ENCODE results near the gene GPR173. TPM values are rescaled to one million over a fixed set of nuclear protein-coding genes. Genes with fewer than 3 reads are reported as not detected.

GPR173 gene
- total RNA-seq, 1 donor from 2014 or later = 1.4 TPM

GRCh38 chrX:53071064-53071463 is 22.5 kb downstream of the GPR173 start:
- DNase-seq (ENCODE audit: low read depth in 2 of 2) = no peak

GRCh38 chrX:53071604-53072417 is 23.2 kb downstream of the GPR173 start:
- peak; percentile 61 to 77 for DNase-seq (ENCODE audit: low read depth in 2 of 2)

GRCh38 chrX:53072418-53073114 is 24.0 kb downstream of the GPR173 start:
- no peak for DNase-seq (ENCODE audit: low read depth in 2 of 2)

DNA sequence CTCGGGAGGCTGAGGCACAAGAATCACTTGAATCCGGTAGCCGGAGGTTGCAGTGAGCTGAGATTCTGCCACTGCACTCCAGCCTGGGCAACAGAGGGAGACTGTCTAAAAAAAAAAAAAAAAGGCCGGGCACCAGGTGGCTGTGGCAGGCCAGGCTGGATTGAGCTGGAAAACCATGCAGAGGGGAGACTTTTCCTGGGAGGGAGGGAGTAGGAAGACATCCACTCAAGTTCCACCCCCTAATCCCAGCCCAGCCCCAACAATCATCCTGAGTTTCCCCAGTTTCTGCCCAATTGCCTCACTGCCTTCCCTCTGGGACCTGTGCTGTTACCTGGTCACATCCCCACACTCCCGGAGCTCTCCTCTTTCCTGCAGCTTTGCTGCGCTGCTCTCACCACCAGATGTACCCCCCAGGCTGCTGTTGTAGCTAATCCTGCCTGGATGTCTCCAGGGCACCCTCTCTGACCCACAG is 24.6 kb downstream of the GPR173 start:
- no peak for DNase-seq (ENCODE audit: low read depth in 2 of 2)

GRCh38 chrX:53075011-53075410 is 26.4 kb downstream of the GPR173 start:
- no peak for DNase-seq (ENCODE audit: low read depth in 2 of 2)

GRCh38 chrX:53076671-53077070 is 28.1 kb downstream of the GPR173 start:
- no peak for DNase-seq (ENCODE audit: low read depth in 2 of 2)

DNA sequence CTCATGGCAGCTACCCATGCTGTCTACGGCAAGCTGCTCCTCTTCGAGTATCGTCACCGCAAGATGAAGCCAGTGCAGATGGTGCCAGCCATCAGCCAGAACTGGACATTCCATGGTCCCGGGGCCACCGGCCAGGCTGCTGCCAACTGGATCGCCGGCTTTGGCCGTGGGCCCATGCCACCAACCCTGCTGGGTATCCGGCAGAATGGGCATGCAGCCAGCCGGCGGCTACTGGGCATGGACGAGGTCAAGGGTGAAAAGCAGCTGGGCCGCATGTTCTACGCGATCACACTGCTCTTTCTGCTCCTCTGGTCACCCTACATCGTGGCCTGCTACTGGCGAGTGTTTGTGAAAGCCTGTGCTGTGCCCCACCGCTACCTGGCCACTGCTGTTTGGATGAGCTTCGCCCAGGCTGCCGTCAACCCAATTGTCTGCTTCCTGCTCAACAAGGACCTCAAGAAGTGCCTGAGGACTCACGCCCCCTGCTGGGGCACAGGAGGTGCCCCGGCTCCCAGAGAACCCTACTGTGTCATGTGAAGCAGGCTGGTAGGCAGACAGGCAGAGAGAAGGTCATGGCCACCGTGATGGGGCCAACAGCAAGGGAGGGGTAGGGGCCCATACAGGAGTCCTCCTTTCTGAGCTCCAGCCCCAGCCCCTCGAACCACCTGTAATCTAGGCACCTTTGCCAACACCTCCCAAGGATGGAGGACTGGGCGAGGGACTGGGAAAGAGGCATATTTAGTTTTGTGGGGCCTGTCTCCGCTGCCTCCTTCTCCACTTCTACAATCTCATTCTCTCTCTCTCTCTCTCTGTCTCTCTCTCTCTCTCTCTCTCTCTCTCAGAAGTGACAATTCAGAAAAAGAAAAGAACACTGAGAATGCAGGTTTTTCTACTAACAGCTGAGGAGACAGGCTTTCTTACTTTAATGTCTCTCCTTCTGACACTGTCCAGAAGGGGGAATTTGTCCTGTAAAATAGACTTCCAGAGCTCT is 28.9 kb downstream of the GPR173 start:
- no peak for DNase-seq (ENCODE audit: low read depth in 2 of 2)

GRCh38 chrX:53078943-53079342 is 30.4 kb downstream of the GPR173 start:
- no peak for DNase-seq (ENCODE audit: low read depth in 2 of 2)

DNA sequence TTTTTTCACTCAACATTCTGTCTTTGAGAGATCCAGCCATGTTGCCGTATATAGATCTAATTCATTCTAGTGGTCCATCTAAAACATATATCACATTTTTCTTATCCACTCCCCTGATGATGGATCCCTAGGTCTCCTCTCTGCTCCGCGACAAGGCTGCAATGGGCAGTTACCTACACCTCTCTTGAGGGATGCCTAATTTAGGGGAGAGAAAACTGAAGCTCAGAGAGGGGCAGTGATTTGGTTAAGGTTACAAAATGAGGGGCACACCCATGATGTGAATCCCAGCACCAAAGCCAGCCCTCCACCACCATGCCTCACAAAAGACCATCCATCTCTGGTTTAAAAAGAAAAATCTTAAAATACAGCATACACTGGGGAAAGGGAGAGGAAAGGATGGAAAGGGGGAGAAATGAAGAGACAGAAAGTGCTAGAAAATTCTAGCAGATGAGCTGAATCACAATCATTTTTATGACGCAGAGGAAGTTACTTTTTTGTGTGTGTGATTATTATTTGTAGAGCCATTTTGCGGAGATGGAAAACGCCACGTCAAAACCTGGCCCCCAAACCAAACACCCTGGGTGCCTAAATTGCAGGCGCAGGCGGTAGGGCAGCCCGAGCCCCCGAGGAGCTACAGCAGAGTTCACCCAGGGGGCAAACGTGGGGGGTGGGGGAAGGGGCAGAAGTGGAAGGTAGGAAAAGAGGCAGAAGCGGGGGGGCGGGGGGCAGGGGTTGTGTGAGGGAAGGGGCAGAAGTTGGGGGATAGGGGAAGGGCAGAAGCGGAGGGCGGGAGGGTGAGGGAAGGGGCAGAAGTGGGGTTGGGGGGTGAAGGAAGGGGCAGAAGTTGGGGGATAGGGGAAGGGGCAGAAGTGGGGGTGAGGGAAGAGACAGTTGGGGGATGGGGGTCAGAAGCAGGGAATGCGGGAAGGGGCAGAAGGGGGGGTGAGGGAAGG is 32.3 kb downstream of the GPR173 start:
- DNase-seq (ENCODE audit: low read depth in 2 of 2) = peak; percentile 18 to 40

- DNase-seq (ENCODE audit: low read depth in 2 of 2) = peak; percentile 96 to 98
Measured at GRCh38 chrX:53081925-53082772, 33.6 kb downstream of the GPR173 start, which contains the start of gene TSPYL2. Gene TSPYL2 (plus strand): TSS chrX:53082367. CDS start chrX:53082499, 132 bp downstream.

DNA sequence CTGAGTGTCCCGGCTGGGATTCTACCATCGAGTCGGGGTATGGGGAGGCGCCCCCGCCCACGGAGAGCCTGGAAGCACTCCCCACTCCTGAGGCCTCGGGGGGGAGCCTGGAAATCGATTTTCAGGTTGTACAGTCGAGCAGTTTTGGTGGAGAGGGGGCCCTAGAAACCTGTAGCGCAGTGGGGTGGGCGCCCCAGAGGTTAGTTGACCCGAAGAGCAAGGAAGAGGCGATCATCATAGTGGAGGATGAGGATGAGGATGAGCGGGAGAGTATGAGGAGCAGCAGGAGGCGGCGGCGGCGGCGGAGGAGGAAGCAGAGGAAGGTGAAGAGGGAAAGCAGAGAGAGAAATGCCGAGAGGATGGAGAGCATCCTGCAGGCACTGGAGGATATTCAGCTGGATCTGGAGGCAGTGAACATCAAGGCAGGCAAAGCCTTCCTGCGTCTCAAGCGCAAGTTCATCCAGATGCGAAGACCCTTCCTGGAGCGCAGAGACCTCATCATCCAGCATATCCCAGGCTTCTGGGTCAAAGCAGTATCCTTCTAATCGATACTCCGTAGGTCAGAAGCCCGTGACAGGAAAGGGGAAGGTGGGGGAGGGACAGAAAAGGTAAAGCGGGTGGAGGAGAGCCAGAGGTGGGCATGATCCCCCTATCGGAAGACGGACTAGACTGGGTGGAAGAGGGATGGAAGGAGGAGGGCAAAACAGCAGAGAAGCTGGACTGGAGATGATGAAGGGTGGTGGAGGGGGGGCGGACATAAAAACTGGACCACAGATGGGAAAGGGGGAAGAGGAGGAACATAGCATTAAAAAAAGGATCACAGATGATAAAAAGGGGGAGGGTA is 34.4 kb downstream of the GPR173 start:
- no peak for DNase-seq (ENCODE audit: low read depth in 2 of 2)

DNA sequence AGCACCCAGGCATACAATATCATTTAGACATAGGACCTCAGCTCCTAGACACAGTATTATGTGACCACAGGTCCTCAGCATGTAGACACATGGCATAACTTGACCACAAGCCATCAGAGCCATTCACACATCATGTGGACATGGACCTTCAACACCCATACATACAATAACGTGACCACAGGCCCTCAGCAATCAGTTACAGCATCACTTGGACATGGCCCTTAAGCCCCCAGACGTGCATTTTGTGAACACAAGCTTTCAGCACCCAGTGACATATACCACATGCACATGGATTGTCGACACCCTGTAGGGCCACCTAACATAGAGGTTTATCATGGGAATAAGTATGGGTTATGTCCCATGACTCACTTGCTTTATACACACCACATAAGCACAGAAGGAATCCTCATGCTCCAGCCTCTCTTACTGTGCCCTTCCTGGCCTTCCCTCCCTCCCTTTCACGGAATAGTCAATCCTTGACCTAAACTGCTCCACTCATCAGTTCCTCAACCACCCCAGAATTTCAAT is 35.5 kb downstream of the GPR173 start:
- DNase-seq (ENCODE audit: low read depth in 2 of 2) = no peak

GRCh38 chrX:53084863-53085262 is 36.3 kb downstream of the GPR173 start:
- DNase-seq (ENCODE audit: low read depth in 2 of 2) = no peak

GRCh38 chrX:53085661-53086229 is 37.2 kb downstream of the GPR173 start:
- DNase-seq (ENCODE audit: low read depth in 2 of 2) = no peak

DNA sequence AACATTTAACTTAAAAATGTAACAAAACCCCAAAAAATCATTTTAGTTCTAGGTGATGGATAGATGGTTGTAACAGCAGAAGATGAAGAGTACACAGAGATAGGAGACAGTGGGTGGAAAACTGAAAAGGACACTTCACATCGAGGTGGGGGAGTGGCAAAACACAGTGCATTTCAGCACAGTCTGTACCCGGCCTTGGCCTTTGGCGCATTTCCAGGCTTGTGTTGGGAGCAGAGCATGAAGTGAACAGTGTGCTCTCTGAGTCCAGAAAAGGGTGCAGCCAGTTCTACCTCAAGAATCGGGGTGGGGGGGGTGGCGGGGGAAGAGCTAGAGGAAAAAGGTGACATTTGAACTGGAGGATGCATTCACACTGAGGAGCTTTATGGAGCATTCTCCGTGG is 37.9 kb downstream of the GPR173 start:
- peak in 1 of 2 donors; percentile 14 for DNase-seq (ENCODE audit: low read depth in 2 of 2)

DNA sequence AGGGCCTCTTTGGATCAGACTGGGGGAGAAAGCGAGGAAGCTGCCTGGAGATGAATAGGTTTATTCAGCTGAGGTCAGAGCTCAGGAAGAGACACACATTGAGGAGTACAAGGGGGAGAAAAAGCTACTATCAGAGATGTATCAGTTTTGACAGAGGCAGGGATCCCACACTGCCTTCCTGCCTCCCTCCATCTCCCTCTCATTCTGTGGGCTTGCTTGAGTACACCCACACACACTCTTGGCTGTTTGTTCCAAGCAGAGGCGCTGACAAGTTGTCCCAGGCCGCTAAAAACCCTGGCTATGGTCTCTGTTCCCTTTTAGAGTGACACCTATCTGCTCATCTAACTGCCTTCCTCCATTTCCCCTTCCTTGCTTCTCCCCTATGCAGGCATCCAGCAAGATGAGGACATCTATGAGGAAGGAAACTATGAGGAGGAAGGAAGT is 38.8 kb downstream of the GPR173 start:
- DNase-seq (ENCODE audit: low read depth in 2 of 2) = no peak

GRCh38 chrX:53088136-53088974 is 39.8 kb downstream of the GPR173 start:
- peak; percentile 64 to 92 for DNase-seq (ENCODE audit: low read depth in 2 of 2)
